Adipose tissue (tissue), 3 donors: ENCODE results near the gene AKAP8L. TPM values are rescaled to one million over a fixed set of nuclear protein-coding genes. Genes with fewer than 3 reads are reported as not detected.

ENCODE experiments used
- H3K27ac ChIP-seq: one replicate; pipeline ENCODE4 v1.5.1; 2013; ENCODE audit warnings: low read depth, low read length
- WGBS, 3 donors: extraction: QIAGEN DNeasy Blood & Tissue Kit; methylation state at CpG; one replicate each; pipeline ENCODE4 v1.1.7; 2013; 5-methylcytosine and 5-hydroxymethylcytosine counted together
- polyA plus RNA-seq, 3 donors: library from polyadenylated mRNA; stranded (reverse); fragments of 200-250 nt; gene quantifications; one replicate each; pipeline ENCODE4 v1.2.3, GENCODE V29; 2013
- donor health status: healthy with polysubstance abuse.
- donor health status: Bipolar disorder and iron deficiency.
- donor health status: healthy.

The AKAP8L gene
- polyA plus RNA-seq, 3 donors: 40.5 to 79.6 (median 49.9) TPM

GRCh38 chr19:15437355-15438123, 18.8 kb upstream of the AKAP8L start:
- no peak overlapping the region for H3K27ac ChIP-seq
- 64 to 70% (median 70%) methylated on average over 10 of the region's 10 CpGs for WGBS, 3 donors

- 91 to 94% (median 91%) methylated on average over 12 to 15 of the region's 15 CpGs for WGBS, 3 donors
- H3K27ac ChIP-seq: no peak overlapping the region
These were observed 18.0 kb upstream of the AKAP8L start for GRCh38 chr19:15436826-15437110.

GRCh38 chr19:15436012-15436825, 17.4 kb upstream of the AKAP8L start:
- WGBS, 3 donors: 84 to 92% (median 88%) methylated on average over 10 of the region's 10 CpGs
- no peak overlapping the region for H3K27ac ChIP-seq

GRCh38 chr19:15433519-15434069, 14.8 kb upstream of the AKAP8L start:
- no peak overlapping the region for H3K27ac ChIP-seq
- WGBS, 3 donors: 61 to 68% (median 66%) methylated on average over 8 of the region's 8 CpGs

GRCh38 chr19:15432629-15433518, 14.1 kb upstream of the AKAP8L start:
- no peak overlapping the region for H3K27ac ChIP-seq
- WGBS, 3 donors: 0 to 2% (median 1%) methylated on average over 56 to 75 of the region's 75 CpGs

- 0 to 1% (median 1%) methylated on average over 21 to 39 of the region's 44 CpGs for WGBS, 3 donors
- no peak overlapping the region for H3K27ac ChIP-seq
These were observed 13.3 kb upstream of the AKAP8L start for GRCh38 chr19:15432018-15432494.

- 13 to 20% (median 15%) methylated on average over 7 of the region's 7 CpGs for WGBS, 3 donors
- no peak overlapping the region for H3K27ac ChIP-seq
These were observed 12.7 kb upstream of the AKAP8L start for GRCh38 chr19:15431396-15432017.

- no peak overlapping the region for H3K27ac ChIP-seq
- WGBS, 3 donors: 70 to 83% (median 77%) methylated on average over 10 of the region's 10 CpGs
These were observed 11.8 kb upstream of the AKAP8L start for GRCh38 chr19:15430526-15431120.

GRCh38 chr19:15429825-15430467, 11.2 kb upstream of the AKAP8L start:
- no peak overlapping the region for H3K27ac ChIP-seq
- WGBS, 3 donors: 85 to 90% (median 88%) methylated on average over 24 of the region's 24 CpGs

- H3K27ac ChIP-seq: no peak overlapping the region
- WGBS, 3 donors: 86 to 89% (median 89%) methylated on average over 21 to 22 of the region's 22 CpGs
These were observed 10.4 kb upstream of the AKAP8L start for GRCh38 chr19:15428956-15429824.

- 92 to 96% (median 94%) methylated on average over 31 to 35 of the region's 35 CpGs for WGBS, 3 donors
- H3K27ac ChIP-seq: no peak overlapping the region
These were observed 9.2 kb upstream of the AKAP8L start for GRCh38 chr19:15427991-15428471.

- H3K27ac ChIP-seq: no peak overlapping the region
- WGBS, 3 donors: 97 to 98% (median 97%) methylated on average over 25 of the region's 25 CpGs
These were observed 8.5 kb upstream of the AKAP8L start for GRCh38 chr19:15427350-15427700.

GRCh38 chr19:15426485-15427349, 7.9 kb upstream of the AKAP8L start:
- 90 to 92% (median 91%) methylated on average over 14 to 16 of the region's 16 CpGs for WGBS, 3 donors

GRCh38 chr19:15425321-15425950, 6.6 kb upstream of the AKAP8L start:
- H3K27ac ChIP-seq: no peak overlapping the region
- 94 to 95% (median 95%) methylated on average over 24 to 36 of the region's 36 CpGs for WGBS, 3 donors

More at GRCh38 chr19:15426485-15427349, 7.9 kb upstream of the AKAP8L start:
- no peak overlapping the region for H3K27ac ChIP-seq

- WGBS, 3 donors: 97% methylated on average over 31 to 38 of the region's 38 CpGs
These were observed 6.0 kb upstream of the AKAP8L start for GRCh38 chr19:15424692-15425272.

More at GRCh38 chr19:15424692-15425272, 6.0 kb upstream of the AKAP8L start:
- H3K27ac ChIP-seq: no peak overlapping the region
